ENCODE data around the gene TEFM.
"Not testable (repeated sequence)": the region's sequence is repeated elsewhere in the genome, so short reads cannot be mapped to it uniquely, and the experiment has no call there.

Gene TEFM

DNA sequence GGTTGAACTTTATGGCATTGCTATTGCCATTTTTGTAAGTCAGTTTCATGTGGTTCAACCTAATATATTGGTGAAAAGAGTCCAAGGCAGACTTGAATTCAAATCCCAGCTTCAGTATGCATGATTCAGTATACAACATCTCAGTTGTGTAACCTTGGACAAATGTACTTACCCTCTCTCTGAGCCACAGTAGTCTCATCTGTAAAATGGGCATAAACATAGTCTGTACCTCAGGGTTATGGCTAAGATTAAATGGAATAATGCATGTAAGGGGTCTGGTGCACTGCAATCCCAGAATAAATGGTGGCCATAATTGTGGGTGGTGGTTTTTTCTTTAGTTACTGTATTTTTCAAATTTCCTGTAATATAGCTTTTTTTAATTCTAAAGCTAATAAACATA, 11.0 kb upstream of the TEFM start:
- Histone ChIP-seq H3K4me1 (ENCODE audit: control insufficient read depth, low read length) (peaks cover 14% of the 10 kb centered on the region), H3K27ac (ENCODE audit: low read depth, low read length) (no peak overlapping the region), H3K4me3 (ENCODE audit: low read length) (no peak overlapping the region), H3K9me2 (replicated peaks; ENCODE audit: control insufficient read depth, low read length) (no peaks in the 10 kb centered on the region), H3F3A (ENCODE audit: control insufficient read depth, insufficient read depth) (no peaks in the 10 kb centered on the region), H3K36me3 (ENCODE audit: control insufficient read depth, low read length) (no peaks in the 10 kb centered on the region), H3K4me2 (ENCODE audit: low read length) (no peak overlapping the region), H4K20me1 (ENCODE audit: control insufficient read depth, insufficient read depth, low read depth, low read length) (no peaks in the 10 kb centered on the region), H3K79me2 (ENCODE audit: control insufficient read depth, low read length) (no peaks in the 10 kb centered on the region), H3K27me3 (ENCODE audit: control insufficient read depth, low read length) (peaks cover 11% of the 10 kb centered on the region), H3K9me3 (ENCODE audit: control insufficient read depth, insufficient read depth, low read length) (no peaks in the 10 kb centered on the region)
- TF ChIP-seq, protein P1, sequence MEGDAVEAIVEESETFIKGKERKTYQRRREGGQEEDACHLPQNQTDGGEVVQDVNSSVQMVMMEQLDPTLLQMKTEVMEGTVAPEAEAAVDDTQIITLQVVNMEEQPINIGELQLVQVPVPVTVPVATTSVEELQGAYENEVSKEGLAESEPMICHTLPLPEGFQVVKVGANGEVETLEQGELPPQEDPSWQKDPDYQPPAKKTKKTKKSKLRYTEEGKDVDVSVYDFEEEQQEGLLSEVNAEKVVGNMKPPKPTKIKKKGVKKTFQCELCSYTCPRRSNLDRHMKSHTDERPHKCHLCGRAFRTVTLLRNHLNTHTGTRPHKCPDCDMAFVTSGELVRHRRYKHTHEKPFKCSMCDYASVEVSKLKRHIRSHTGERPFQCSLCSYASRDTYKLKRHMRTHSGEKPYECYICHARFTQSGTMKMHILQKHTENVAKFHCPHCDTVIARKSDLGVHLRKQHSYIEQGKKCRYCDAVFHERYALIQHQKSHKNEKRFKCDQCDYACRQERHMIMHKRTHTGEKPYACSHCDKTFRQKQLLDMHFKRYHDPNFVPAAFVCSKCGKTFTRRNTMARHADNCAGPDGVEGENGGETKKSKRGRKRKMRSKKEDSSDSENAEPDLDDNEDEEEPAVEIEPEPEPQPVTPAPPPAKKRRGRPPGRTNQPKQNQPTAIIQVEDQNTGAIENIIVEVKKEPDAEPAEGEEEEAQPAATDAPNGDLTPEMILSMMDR (IDR thresholded peaks at IDR 0.05; ENCODE audit: low read depth, low read length, poor library complexity, severe bottlenecking): no peak
- no peak for TF ChIP-seq EZH2phosphoT487 (IDR thresholded peaks at IDR 0.05; ENCODE audit: borderline replicate concordance, low read length)

DNA sequence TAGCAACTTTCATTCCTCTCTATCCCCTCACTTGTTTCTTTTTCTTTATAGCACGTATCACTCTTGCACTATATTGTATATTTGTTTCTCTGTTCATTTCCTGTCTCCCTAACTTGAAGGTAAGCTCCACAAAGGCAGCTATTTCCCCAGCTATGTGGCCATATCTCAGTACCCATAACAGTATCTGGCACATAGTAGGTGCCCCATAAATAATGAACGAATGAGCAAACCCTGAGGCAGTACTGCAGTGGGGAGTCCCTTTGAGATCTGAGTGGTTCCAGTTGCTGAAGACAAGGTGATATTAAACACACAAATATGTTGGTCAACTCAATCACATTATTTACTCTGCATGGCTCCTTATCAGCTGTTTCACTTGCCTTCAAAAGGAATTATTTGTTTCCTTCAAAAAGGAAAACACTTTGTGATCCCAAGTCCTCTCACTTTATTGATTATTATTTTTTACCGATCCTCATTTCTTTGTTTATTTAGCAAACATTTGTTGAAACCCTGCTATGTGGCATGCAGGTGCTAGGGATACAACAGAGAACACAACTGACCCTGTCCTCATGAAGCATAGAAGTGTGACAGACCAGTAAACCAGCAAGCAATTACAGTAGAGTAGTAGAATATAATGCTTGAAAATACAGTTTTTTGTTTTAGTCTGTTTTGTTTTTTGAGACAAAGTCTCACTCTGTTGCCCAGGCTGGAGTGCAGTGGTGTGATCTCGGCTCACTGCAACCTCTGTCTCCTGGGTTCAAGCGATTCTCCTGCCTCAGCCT, 10.0 kb upstream of the TEFM start:
- TF ChIP-seq EZH2phosphoT487 (IDR thresholded peaks at IDR 0.05; ENCODE audit: borderline replicate concordance, low read length): no peak
- TF ChIP-seq, protein P1 (IDR thresholded peaks at IDR 0.05; ENCODE audit: low read depth, low read length, poor library complexity, severe bottlenecking): no peak
- Histone ChIP-seq H3K9me2 (replicated peaks; ENCODE audit: control insufficient read depth, low read length) (no peaks in the 10 kb centered on the region), H3K9me3 (ENCODE audit: control insufficient read depth, insufficient read depth, low read length) (no peaks in the 10 kb centered on the region), H4K20me1 (ENCODE audit: control insufficient read depth, insufficient read depth, low read depth, low read length) (no peaks in the 10 kb centered on the region), H3K27me3 (ENCODE audit: control insufficient read depth, low read length) (peaks cover 1% of the 10 kb centered on the region), H3K4me2 (ENCODE audit: low read length) (no peak overlapping the region), H3K27ac (ENCODE audit: low read depth, low read length) (no peak overlapping the region), H3K79me2 (ENCODE audit: control insufficient read depth, low read length) (no peaks in the 10 kb centered on the region), H3K4me1 (ENCODE audit: control insufficient read depth, low read length) (peaks cover 4% of the 10 kb centered on the region), H3K36me3 (ENCODE audit: control insufficient read depth, low read length) (no peaks in the 10 kb centered on the region), H3F3A (ENCODE audit: control insufficient read depth, insufficient read depth) (no peaks in the 10 kb centered on the region), H3K4me3 (ENCODE audit: low read length) (no peak overlapping the region)

DNA sequence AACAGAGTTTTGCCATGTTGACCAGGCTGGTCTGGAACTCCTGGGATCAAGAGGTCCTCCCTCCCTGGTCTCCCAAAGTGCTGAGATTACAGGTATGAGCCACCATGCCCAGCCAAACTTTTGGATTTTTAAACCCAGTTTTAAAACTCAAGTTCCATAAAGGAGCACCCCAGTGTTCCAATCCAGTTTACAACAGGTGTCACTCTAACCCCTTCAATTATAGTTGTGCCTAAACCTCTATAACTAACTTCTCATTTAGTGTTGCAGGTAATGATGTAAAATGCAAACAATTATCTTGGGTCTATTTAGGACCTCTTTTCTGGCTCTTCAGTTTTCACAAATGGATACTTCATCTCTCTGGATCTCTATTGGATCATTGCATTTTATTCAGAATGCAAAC, 7.9 kb upstream of the TEFM start:
- Histone ChIP-seq H3K9me2 (replicated peaks; ENCODE audit: control insufficient read depth, low read length) (no peaks in the 10 kb centered on the region), H3K27me3 (ENCODE audit: control insufficient read depth, low read length) (no peaks in the 10 kb centered on the region; the same call in 1 of the 2 replicates), H4K20me1 (ENCODE audit: control insufficient read depth, insufficient read depth, low read depth, low read length) (no peaks in the 10 kb centered on the region), H3K79me2 (ENCODE audit: control insufficient read depth, low read length) (no peaks in the 10 kb centered on the region), H3K4me1 (ENCODE audit: control insufficient read depth, low read length) (peaks cover 4% of the 10 kb centered on the region), H3K4me3 (ENCODE audit: low read length) (no peak overlapping the region), H3K36me3 (ENCODE audit: control insufficient read depth, low read length) (no peaks in the 10 kb centered on the region), H3K9me3 (ENCODE audit: control insufficient read depth, insufficient read depth, low read length) (no peaks in the 10 kb centered on the region), H3F3A (ENCODE audit: control insufficient read depth, insufficient read depth) (no peaks in the 10 kb centered on the region; the same call in 1 of the 2 replicates), H3K4me2 (ENCODE audit: low read length) (no peak overlapping the region), H3K27ac (ENCODE audit: low read depth, low read length) (no peak overlapping the region)
- TF ChIP-seq EZH2phosphoT487 (IDR thresholded peaks at IDR 0.05; ENCODE audit: borderline replicate concordance, low read length): no peak
- TF ChIP-seq, protein P1 (IDR thresholded peaks at IDR 0.05; ENCODE audit: low read depth, low read length, poor library complexity, severe bottlenecking): peak; percentile 13

DNA sequence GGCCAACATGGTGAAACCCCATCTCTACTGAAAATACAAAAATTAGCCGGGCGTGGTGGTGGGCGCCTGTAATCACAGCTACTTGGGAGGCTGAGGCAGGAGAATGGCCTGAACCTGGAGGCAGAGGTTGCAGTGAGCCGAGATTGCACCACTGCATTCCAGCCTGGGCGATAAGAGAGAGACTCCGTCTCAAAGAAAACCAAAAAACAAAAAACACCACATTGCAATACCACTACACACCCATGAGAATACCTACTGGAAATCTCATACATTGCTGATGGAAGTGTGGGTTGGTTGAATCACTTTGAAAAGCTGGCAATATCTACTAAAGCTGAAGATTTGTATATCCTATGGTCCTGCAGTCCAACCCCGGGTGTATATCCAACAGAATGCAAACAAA, 4.1 kb upstream of the TEFM start:
- peaks cover 24% of the 10 kb centered on the region for H3K79me2 ChIP-seq (ENCODE audit: control insufficient read depth, low read length)

More for the DNA sequence above, 4.1 kb upstream of the TEFM start:
- not testable (repeated sequence) for H4K20me1 ChIP-seq (ENCODE audit: control insufficient read depth, insufficient read depth, low read depth, low read length); H3K9me3 ChIP-seq (ENCODE audit: control insufficient read depth, insufficient read depth, low read length); H3K9me2 ChIP-seq (replicated peaks; ENCODE audit: control insufficient read depth, low read length); H3K36me3 ChIP-seq (ENCODE audit: control insufficient read depth, low read length); H3F3A ChIP-seq (ENCODE audit: control insufficient read depth, insufficient read depth); H3K27ac ChIP-seq (ENCODE audit: low read depth, low read length); H3K4me2 ChIP-seq (ENCODE audit: low read length); H3K27me3 ChIP-seq (ENCODE audit: control insufficient read depth, low read length); H3K4me3 ChIP-seq (ENCODE audit: low read length)
- peaks cover 27% of the 10 kb centered on the region for H3K4me1 ChIP-seq (ENCODE audit: control insufficient read depth, low read length)

Measured in DOHH2 (cell line).